A549 (cell line): Measurements from ENCODE around the gene ADAM12.

Source experiments
- BHLHE40 ChIP-seq: IDR thresholded peaks from 2 replicates; pipeline ENCODE4 v1.6.1; 2012; ENCODE audit warnings: low read depth, low read length, inconsistent platforms
- CHD2 ChIP-seq: fragments of 150-350 bp; IDR thresholded peaks from 2 replicates; pipeline ENCODE4 v1.6.1; 2014; ENCODE audit warnings: low read length; ENCODE audit not compliant: partially characterized antibody
- ESRRA ChIP-seq: fragments of 150-350 bp; IDR thresholded peaks from 2 replicates; pipeline ENCODE4 v1.6.1; 2014; ENCODE audit warnings: mild to moderate bottlenecking, low read length, borderline replicate concordance
- HDAC2 ChIP-seq: fragments of 200-600 bp; sonication (generic); IDR thresholded peaks from 2 replicates; pipeline ENCODE4 v1.6.1; 2016
- KDM5A ChIP-seq: fragments of 200-600 bp; sonication (generic); IDR thresholded peaks from 2 replicates; pipeline ENCODE4 v1.6.1; 2016; ENCODE audit warnings: antibody characterized with exemption, mild to moderate bottlenecking
- MAZ ChIP-seq: fragments of 150-350 bp; IDR thresholded peaks from 2 replicates; pipeline ENCODE4 v1.6.1; 2014; ENCODE audit warnings: antibody characterized with exemption, low read depth, low read length, borderline replicate concordance
- POLR2A ChIP-seq: IDR thresholded peaks from 2 replicates; pipeline ENCODE4 v1.6.1; 2012; ENCODE audit warnings: mild to moderate bottlenecking, low read length
- RAD21 ChIP-seq, 2 experiments: fragments of >200 bp in 1 of 2; sonication (Bioruptor Twin) in 1 of 2; formaldehyde crosslinking in 1 of 2; IDR thresholded peaks in 1 of 2; conservative IDR thresholded peaks in 1 of 2; 2 replicates in 1 of 2; 3 replicates in 1 of 2; pipeline ENCODE4 v1.6.1; 2012 to 2018; ENCODE audit warnings: inconsistent platforms in 1 of 2
- RCOR1 ChIP-seq: fragments of 150-350 bp; IDR thresholded peaks from 2 replicates; pipeline ENCODE4 v1.6.1; 2014; ENCODE audit warnings: antibody characterized with exemption, low read length, low read depth
- SMC3 ChIP-seq: fragments of >200 bp; sonication (Bioruptor Twin); formaldehyde crosslinking; IDR thresholded peaks from 3 replicates; pipeline ENCODE4 v1.6.1; 2018; ENCODE audit warnings: inconsistent platforms
- TF ChIP-seq, protein P1 (sequence below): fragments of >200 bp; sonication (Bioruptor Twin); formaldehyde crosslinking; IDR thresholded peaks from 3 replicates; pipeline ENCODE4 v1.5.1; 2016
- TF ChIP-seq, protein P2 (sequence below): IDR thresholded peaks from 2 replicates; pipeline ENCODE4 v1.6.1; 2012
- TF ChIP-seq, protein P3 (sequence below): fragments of 450-650 bp; IDR thresholded peaks from 2 replicates; pipeline ENCODE4 v1.6.1; 2014; ENCODE audit warnings: antibody characterized with exemption

DNA sequence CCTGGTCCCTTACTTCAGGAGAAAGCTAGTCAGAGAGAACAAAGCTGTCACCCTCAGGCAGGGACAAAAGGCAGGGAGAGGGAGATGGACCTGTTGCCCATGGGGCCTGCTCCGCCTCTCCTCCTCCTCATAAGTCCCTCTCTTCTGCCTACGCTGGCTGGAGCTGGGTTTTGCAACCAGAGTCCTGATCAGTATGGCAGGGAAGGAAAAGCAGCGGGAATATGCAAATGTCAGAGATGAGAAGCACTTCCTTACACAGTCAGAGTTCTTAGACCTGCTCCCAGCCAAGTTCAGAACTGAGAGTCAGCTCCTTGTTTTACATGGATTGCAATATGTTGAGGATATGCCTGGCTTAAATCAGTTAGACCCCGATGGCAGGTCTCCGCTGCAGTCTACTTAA is 231.1 kb downstream of the ADAM12 start:
- TF ChIP-seq, protein P1, sequence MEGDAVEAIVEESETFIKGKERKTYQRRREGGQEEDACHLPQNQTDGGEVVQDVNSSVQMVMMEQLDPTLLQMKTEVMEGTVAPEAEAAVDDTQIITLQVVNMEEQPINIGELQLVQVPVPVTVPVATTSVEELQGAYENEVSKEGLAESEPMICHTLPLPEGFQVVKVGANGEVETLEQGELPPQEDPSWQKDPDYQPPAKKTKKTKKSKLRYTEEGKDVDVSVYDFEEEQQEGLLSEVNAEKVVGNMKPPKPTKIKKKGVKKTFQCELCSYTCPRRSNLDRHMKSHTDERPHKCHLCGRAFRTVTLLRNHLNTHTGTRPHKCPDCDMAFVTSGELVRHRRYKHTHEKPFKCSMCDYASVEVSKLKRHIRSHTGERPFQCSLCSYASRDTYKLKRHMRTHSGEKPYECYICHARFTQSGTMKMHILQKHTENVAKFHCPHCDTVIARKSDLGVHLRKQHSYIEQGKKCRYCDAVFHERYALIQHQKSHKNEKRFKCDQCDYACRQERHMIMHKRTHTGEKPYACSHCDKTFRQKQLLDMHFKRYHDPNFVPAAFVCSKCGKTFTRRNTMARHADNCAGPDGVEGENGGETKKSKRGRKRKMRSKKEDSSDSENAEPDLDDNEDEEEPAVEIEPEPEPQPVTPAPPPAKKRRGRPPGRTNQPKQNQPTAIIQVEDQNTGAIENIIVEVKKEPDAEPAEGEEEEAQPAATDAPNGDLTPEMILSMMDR, result no peak
- TF ChIP-seq, protein P2, sequence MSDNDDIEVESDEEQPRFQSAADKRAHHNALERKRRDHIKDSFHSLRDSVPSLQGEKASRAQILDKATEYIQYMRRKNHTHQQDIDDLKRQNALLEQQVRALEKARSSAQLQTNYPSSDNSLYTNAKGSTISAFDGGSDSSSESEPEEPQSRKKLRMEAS, result no peak
- TF ChIP-seq MAZ (no peak), ESRRA (no peak), CHD2 (no peak), SMC3 (no peak), RAD21 (conservative IDR thresholded peaks at IDR 0.05 in 1 of 2, IDR thresholded peaks at IDR 0.05 in 1 of 2) (no peak), HDAC2 (no peak), POLR2A (no peak), BHLHE40 (no peak), RCOR1 (no peak), KDM5A (no peak)
- TF ChIP-seq, protein P3, sequence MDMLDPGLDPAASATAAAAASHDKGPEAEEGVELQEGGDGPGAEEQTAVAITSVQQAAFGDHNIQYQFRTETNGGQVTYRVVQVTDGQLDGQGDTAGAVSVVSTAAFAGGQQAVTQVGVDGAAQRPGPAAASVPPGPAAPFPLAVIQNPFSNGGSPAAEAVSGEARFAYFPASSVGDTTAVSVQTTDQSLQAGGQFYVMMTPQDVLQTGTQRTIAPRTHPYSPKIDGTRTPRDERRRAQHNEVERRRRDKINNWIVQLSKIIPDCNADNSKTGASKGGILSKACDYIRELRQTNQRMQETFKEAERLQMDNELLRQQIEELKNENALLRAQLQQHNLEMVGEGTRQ, result no peak
